Measurements from ENCODE around the gene CSTB.

Gene CSTB

DNA sequence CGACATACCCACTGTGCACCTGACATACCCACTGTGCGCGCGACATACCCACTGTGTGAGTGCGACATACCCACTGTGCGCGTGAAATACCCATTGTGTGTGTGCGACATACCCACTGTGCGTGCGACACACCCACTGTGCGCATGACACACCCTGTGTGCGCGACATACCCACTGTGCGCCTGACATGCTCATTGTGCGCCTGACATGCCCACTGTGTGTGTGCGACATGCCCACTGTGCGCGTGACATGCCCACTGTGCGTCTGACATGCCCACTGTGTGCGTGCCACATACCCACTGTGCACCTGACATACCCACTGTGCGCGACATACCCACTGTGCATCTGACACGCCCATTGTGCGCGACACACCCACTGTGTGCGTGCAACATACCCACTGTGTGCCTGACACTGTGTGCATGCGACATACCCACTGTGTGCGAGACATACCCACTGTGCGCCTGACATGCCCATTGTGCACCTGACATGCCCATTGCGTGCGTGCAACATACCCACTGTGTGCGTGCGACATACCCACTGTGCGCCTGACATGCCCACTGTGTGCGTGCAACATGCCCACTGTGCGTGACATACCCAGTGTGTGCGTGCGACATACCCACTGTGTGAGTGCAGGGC lies 10.8 kb upstream of the CSTB start:
- H3K4me3 ChIP-seq (ENCODE audit: low read depth, low read length) = no peak overlapping the region
- DNase-seq (ENCODE audit: low read depth) = peak; percentile 38
- TF ChIP-seq, protein P1, sequence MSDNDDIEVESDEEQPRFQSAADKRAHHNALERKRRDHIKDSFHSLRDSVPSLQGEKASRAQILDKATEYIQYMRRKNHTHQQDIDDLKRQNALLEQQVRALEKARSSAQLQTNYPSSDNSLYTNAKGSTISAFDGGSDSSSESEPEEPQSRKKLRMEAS (IDR thresholded peaks at IDR 0.05; ENCODE audit: low read depth, low read length) = no peak
- TF ChIP-seq MYC (IDR thresholded peaks at IDR 0.05; ENCODE audit: low read depth, low read length) (no peak), POLR2A (IDR thresholded peaks at IDR 0.05; ENCODE audit: extremely low read depth, insufficient read length) (no peak)
- TF ChIP-seq, protein P2, sequence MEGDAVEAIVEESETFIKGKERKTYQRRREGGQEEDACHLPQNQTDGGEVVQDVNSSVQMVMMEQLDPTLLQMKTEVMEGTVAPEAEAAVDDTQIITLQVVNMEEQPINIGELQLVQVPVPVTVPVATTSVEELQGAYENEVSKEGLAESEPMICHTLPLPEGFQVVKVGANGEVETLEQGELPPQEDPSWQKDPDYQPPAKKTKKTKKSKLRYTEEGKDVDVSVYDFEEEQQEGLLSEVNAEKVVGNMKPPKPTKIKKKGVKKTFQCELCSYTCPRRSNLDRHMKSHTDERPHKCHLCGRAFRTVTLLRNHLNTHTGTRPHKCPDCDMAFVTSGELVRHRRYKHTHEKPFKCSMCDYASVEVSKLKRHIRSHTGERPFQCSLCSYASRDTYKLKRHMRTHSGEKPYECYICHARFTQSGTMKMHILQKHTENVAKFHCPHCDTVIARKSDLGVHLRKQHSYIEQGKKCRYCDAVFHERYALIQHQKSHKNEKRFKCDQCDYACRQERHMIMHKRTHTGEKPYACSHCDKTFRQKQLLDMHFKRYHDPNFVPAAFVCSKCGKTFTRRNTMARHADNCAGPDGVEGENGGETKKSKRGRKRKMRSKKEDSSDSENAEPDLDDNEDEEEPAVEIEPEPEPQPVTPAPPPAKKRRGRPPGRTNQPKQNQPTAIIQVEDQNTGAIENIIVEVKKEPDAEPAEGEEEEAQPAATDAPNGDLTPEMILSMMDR (IDR thresholded peaks at IDR 0.05; ENCODE audit: low read depth, low read length) = no peak

DNA sequence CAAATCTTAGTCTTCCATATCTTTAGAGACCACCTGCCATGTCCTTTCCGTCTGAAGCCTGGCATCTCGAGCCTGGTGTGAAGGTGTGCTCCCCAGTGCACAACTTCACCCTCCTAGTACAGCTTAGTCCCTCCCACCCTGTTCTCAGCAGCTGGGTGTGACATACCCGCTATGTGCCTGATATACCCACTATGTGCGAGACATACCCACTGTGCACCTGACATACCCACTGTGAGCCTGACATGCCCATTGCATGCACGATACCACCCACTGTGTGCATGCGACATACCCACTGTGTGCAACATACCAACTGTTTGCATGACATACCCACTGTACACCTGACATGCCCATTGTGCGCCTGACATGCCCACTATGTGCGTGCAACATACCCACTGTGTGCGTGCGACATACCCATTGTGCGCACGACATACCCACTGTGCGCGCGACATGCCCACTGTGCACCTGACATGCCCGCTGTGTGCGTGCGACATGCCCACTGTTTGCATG lies 10.2 kb upstream of the CSTB start:
- H3K4me3 ChIP-seq (ENCODE audit: low read depth, low read length) = no peak overlapping the region
- TF ChIP-seq MYC (IDR thresholded peaks at IDR 0.05; ENCODE audit: low read depth, low read length) (no peak), POLR2A (IDR thresholded peaks at IDR 0.05; ENCODE audit: extremely low read depth, insufficient read length) (no peak)
- TF ChIP-seq, protein P2 (IDR thresholded peaks at IDR 0.05; ENCODE audit: low read depth, low read length) = no peak
- TF ChIP-seq, protein P1 (IDR thresholded peaks at IDR 0.05; ENCODE audit: low read depth, low read length) = no peak
- no peak for DNase-seq (ENCODE audit: low read depth)

DNA sequence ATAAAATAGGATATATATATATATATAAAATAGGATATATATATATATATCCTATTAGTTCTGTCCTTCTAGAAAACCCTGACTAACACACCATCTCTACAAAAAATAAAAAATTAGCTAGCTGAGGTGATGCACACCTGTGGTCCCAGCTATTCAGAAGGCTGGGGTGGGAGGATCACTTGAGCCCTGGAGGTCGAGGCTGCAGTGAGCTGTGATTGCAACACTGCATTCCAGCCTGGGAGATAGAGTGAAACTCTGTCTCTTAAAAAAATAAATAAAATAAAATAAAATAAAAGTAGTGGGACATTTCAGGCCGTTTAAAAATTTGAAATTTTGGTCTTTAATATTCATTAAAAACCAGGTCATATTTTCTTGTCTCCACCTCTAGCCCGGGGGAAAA lies 9.0 kb upstream of the CSTB start:
- TF ChIP-seq POLR2A (IDR thresholded peaks at IDR 0.05; ENCODE audit: extremely low read depth, insufficient read length) (no peak), MYC (IDR thresholded peaks at IDR 0.05; ENCODE audit: low read depth, low read length) (no peak)
- TF ChIP-seq, protein P1 (IDR thresholded peaks at IDR 0.05; ENCODE audit: low read depth, low read length) = no peak
- TF ChIP-seq, protein P2 (IDR thresholded peaks at IDR 0.05; ENCODE audit: low read depth, low read length) = no peak
- DNase-seq (ENCODE audit: low read depth) = no peak
- H3K4me3 ChIP-seq (ENCODE audit: low read depth, low read length) = no peak overlapping the region

DNA sequence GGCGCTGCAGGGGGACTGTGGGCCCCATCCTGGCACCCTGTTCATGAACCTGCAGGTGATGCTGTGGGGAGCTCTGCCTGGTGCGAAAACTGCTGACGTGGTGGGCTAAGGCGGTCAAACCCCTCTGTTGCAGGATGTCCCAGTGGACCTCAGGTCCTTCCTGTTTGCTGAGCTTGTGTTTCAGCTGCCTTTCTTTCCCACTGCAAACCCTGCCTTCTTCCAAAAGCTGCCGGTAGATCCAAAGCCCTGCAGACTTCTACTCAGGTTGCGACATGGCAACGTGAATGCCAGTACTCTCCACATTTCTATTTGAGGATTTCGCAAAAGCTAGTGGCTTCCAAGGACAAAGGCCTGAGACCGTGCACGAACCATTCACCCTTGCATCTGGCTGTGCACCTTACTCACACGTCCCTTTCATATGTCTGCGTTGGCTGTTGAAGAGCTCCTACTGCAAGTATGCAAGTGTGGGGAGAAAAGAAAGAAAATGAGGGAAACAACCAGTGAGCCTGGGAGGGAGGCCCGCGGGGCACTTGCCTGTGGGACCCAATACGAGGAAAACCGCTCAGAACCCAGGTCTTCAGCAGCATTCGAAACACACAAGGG lies 7.1 kb upstream of the CSTB start:
- TF ChIP-seq, protein P2 (IDR thresholded peaks at IDR 0.05; ENCODE audit: low read depth, low read length) = no peak
- TF ChIP-seq, protein P1 (IDR thresholded peaks at IDR 0.05; ENCODE audit: low read depth, low read length) = peak; percentile 21; the same call in 1 of the 2 replicates
- no peak for TF ChIP-seq MYC (IDR thresholded peaks at IDR 0.05; ENCODE audit: low read depth, low read length)
- DNase-seq (ENCODE audit: low read depth) = peak; percentile 87
- no peak overlapping the region for H3K4me3 ChIP-seq (ENCODE audit: low read depth, low read length)

DNA sequence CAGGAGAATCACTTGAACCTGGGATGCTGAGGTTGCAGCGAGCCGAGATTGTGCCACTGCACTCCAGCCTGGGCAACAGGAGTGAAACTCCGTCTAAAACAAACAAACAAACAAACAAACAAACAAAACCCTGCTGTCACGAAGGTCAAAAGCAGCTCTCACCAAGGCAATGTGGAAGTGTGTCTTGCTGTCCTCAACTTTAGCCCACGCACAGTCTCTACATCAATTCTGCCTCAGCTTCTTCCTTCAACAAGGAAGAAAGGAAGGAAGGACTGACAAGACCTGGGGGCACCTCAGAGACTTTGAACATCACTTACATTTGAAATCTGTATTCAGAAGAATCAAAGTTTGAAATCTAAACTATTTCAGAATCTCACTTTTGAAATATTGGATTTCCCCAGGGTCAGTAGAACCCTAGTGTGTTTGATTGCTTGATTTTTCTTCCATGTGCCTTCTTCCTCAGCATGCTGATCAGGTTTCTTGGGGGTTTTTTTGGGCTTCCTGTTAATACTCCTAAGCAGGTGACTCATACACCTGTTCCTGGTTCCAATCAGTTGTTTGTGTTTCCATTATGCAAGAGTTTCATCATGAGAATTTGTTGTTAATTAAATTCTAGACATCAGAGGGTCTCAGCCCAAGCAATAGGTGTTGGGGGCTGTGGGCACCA lies 6.5 kb upstream of the CSTB start:
- TF ChIP-seq, protein P2 (IDR thresholded peaks at IDR 0.05; ENCODE audit: low read depth, low read length) = no peak
- TF ChIP-seq POLR2A (IDR thresholded peaks at IDR 0.05; ENCODE audit: extremely low read depth, insufficient read length) = no peak
- TF ChIP-seq, protein P1 (IDR thresholded peaks at IDR 0.05; ENCODE audit: low read depth, low read length) = no peak
- TF ChIP-seq MYC (IDR thresholded peaks at IDR 0.05; ENCODE audit: low read depth, low read length) = no peak
- DNase-seq (ENCODE audit: low read depth) = no peak
- H3K4me3 ChIP-seq (ENCODE audit: low read depth, low read length) = no peak overlapping the region
